Thyroid gland (tissue), 4 donors: ENCODE measurements around the gene TRPM6. TPM values are rescaled to one million over a fixed set of nuclear protein-coding genes. Genes with fewer than 3 reads are reported as not detected.
"Not testable (repeated sequence)": the region's sequence is repeated elsewhere in the genome, so short reads cannot be mapped to it uniquely, and the experiment has no call there.

Experiments
- DNase-seq, 2 donors: peaks; one replicate each; pipeline ENCODE4 v3.0.0-alpha.2; 2019
- H3K27ac ChIP-seq, 3 donors: fragments of 200-600 bp; sonication (generic); 1 replicate in 2 of 3; 2 replicates in 1 of 3; pipeline ENCODE4 v1.5.1; 2016 to 2019; ENCODE audit warnings: mild to moderate bottlenecking in 1 of 3, moderate library complexity in 1 of 3
- H3K27me3 ChIP-seq: fragments of 200-600 bp; sonication (generic); one replicate; pipeline ENCODE4 v1.5.1; 2019
- H3K36me3 ChIP-seq, 2 donors: fragments of 200-600 bp; sonication (generic); one replicate each; pipeline ENCODE4 v1.5.1; 2016 to 2019
- H3K4me1 ChIP-seq, 2 donors: fragments of 200-600 bp; sonication (generic); one replicate each; pipeline ENCODE4 v1.5.1; 2017 to 2019
- H3K4me3 ChIP-seq, 3 donors: fragments of 200-600 bp; sonication (generic); replicated peaks in 1 of 3; 1 replicate in 2 of 3; 2 replicates in 1 of 3; pipeline ENCODE4 v1.5.1; 2016; ENCODE audit warnings: mild to moderate bottlenecking in 1 of 3
- H3K9me3 ChIP-seq: fragments of 200-600 bp; sonication (generic); one replicate; pipeline ENCODE4 v1.5.1; 2017
- POLR2A ChIP-seq, 2 donors: fragments of 450-650 bp; IDR thresholded peaks; one replicate each; pipeline ENCODE4 v1.6.1; 2017; ENCODE audit warnings: antibody characterized with exemption in 2 of 2, mild to moderate bottlenecking in 2 of 2, moderate library complexity in 1 of 2
- WGBS, 2 donors: methylation state at CpG; one replicate each; pipeline ENCODE4 v1.1.5; 2017; 5-methylcytosine and 5-hydroxymethylcytosine counted together
- intact Hi-C: fragments of 100-400 bp; cut with DNase I; formaldehyde crosslinking; loops from one replicate; pipeline ENCODE4 v1.15.1; 2023
- total RNA-seq, 4 donors: library from RNA; depleted of rRNA; stranded (reverse); fragments of >200 nt; gene quantifications; one replicate each; pipeline ENCODE4 v1.2.3, GENCODE V29; 2016
- TF ChIP-seq, protein P1 (sequence below), 6 experiments: fragments of 200-600 bp in 3 of 6; fragments of 450-650 bp in 3 of 6; sonication (generic) in 3 of 6; IDR thresholded peaks; one replicate each; pipeline ENCODE4 v1.5.1; 2016 to 2019; ENCODE audit warnings: antibody characterized with exemption in 6 of 6, mild to moderate bottlenecking in 2 of 6, inconsistent platforms in 1 of 6, moderate library complexity in 1 of 6

Gene TRPM6
- total RNA-seq, 4 donors from 2014 or later = 0.44 to 0.83 (median 0.66) TPM

DNA sequence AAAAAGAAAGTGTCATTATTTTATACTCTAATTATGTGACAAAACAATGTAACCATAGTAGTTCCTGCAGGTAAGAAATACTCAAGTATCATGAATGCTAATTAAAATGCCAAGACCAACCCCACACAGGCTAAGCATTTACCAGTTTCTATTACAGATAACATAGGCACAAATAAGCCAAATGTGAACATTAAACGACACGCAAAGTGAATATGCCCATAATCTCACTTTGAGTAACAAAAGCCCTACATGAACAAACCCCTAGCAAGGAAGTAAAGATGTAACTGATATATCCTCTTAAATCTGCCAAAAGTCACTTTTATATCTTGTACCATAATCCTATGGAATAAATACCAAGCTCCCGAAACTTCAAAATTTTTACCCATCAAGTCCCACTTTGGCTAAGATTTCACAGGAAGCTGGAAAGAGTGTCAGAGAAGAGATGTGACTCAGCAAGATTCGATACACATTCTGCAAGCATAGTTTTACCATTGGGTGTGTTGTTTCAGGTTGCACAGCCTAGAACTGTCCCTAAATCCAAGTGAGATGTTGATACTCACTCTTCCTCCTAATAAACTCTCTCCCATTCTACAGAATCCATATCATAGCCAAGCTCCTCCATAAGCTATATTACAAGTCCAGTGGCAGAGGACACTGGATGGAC, 28.8 kb downstream of the TRPM6 start:
- H3K36me3 ChIP-seq = no peaks in the 10 kb centered on the region
- intact Hi-C loops = no loop called here
- H3K27me3 ChIP-seq = no peaks in the 10 kb centered on the region
- H3K27ac ChIP-seq = no peak overlapping the region
- WGBS, 2 donors = 89 to 94% methylated on average over 4 of the region's 4 CpGs
- TF ChIP-seq, protein P1, sequence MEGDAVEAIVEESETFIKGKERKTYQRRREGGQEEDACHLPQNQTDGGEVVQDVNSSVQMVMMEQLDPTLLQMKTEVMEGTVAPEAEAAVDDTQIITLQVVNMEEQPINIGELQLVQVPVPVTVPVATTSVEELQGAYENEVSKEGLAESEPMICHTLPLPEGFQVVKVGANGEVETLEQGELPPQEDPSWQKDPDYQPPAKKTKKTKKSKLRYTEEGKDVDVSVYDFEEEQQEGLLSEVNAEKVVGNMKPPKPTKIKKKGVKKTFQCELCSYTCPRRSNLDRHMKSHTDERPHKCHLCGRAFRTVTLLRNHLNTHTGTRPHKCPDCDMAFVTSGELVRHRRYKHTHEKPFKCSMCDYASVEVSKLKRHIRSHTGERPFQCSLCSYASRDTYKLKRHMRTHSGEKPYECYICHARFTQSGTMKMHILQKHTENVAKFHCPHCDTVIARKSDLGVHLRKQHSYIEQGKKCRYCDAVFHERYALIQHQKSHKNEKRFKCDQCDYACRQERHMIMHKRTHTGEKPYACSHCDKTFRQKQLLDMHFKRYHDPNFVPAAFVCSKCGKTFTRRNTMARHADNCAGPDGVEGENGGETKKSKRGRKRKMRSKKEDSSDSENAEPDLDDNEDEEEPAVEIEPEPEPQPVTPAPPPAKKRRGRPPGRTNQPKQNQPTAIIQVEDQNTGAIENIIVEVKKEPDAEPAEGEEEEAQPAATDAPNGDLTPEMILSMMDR (IDR thresholded peaks at IDR 0.05) = no peak
- no peak for TF ChIP-seq POLR2A (IDR thresholded peaks at IDR 0.05)
- no peak for DNase-seq
- no peak overlapping the region for H3K4me3 ChIP-seq
- no peaks in the 10 kb centered on the region for H3K4me1 ChIP-seq
- no peaks in the 10 kb centered on the region for H3K9me3 ChIP-seq

DNA sequence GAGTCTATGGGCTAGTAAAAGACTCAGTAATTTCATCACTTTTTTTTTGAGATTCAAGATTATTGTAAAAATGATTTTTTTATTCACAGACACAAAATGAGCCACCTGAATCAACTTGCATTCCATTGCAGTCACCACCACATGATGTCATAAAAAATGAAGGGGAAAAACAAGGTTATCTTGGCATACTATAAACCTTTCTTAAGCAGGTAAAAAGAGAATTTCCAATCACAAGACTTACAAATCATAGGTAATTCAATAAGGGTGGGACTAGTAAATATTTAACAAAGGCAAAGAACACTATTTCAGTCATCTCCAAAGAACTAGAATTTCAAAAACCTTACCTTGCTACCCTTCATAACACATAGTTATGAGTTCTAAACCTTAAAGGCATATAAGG, 30.7 kb downstream of the TRPM6 start:
- no peak for TF ChIP-seq POLR2A (IDR thresholded peaks at IDR 0.05)
- TF ChIP-seq, protein P1 (IDR thresholded peaks at IDR 0.05) = no peak
- H3K4me3 ChIP-seq = no peak overlapping the region

DNA sequence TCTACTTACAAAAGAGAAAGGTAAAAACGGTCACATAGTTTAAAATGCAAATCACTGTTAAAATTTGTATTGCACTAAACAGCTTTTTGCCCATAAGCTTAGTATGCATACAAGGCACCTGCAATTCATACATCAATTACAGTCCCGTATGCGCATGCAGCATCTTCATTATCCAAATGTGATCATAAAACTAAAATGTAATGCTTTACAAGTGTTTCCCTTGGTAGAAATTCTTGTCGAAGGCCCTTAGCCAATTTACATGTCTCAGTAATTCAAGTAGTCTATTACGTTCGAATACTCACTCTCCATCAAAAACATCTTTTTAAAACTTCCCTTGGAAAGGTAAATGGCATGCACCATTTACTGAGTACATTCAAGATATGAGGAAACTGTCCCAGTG, 32.6 kb downstream of the TRPM6 start:
- no peak for TF ChIP-seq POLR2A (IDR thresholded peaks at IDR 0.05)
- TF ChIP-seq, protein P1 (IDR thresholded peaks at IDR 0.05) = no peak
- intact Hi-C loops = no loop called here
- DNase-seq = no peak

More for the DNA sequence above, 30.7 kb downstream of the TRPM6 start:
- no peaks in the 10 kb centered on the region for H3K4me1 ChIP-seq
- intact Hi-C loops = no loop called here
- no peaks in the 10 kb centered on the region for H3K36me3 ChIP-seq
- H3K9me3 ChIP-seq = no peaks in the 10 kb centered on the region
- no peak for DNase-seq
- no peaks in the 10 kb centered on the region for H3K27me3 ChIP-seq
- H3K27ac ChIP-seq = no peak overlapping the region

DNA sequence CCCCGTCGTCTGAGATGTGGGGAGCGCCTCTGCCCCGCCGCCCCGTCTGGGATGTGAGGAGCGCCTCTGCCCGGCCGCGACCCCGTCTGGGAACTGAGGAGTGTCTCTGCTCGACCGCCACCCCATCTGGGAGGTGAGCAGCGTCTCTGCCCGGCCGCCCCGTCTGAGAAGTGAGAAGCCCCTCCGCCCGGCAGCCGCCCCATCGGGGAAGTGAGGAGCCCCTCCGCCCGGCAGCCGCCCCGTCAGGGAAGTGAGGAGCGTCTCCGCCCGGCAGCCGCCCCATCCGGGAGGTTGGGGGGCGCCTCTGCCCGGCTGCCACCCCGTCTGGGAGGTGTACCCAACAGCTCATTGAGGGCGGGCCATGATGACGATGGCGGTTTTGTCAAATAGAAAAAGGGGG, 34.7 kb downstream of the TRPM6 start:
- H3K27me3 ChIP-seq, DNase-seq, H3K36me3 ChIP-seq, H3K4me1 ChIP-seq, H3K4me3 ChIP-seq, H3K9me3 ChIP-seq, intact Hi-C loops, H3K27ac ChIP-seq: not testable (repeated sequence)
- WGBS, 2 donors = 95% methylated on average over 23 to 34 of the region's 36 CpGs

More for the DNA sequence above, 32.6 kb downstream of the TRPM6 start:
- Histone ChIP-seq H3K27me3 (no peaks in the 10 kb centered on the region), H3K27ac (no peak overlapping the region), H3K36me3 (no peaks in the 10 kb centered on the region), H3K4me3 (no peak overlapping the region), H3K4me1 (no peaks in the 10 kb centered on the region), H3K9me3 (no peaks in the 10 kb centered on the region)
- WGBS, 2 donors = 91 to 92% methylated on average over 6 of the region's 6 CpGs

DNA sequence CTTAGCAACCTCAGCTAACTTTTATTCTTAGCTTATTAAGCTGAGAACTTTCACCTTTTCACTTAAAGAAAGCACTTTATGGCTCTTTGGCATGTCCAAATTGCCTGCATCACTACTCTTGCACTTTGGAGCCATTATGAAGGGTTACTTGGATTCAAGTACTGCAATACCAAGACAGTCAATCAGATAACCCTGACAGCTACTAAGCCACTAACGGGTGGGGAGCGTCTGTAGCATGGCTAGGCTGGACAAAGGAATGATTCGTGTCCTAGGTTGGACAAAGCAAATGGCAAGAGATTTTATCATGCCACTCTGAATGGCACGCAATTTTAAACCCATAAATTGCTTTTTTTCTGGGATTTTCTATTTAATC, 39.6 kb downstream of the TRPM6 start:
- no peaks in the 10 kb centered on the region for H3K4me1 ChIP-seq
- H3K9me3 ChIP-seq = no peaks in the 10 kb centered on the region
- TF ChIP-seq POLR2A (IDR thresholded peaks at IDR 0.05) = no peak
- TF ChIP-seq, protein P1 (IDR thresholded peaks at IDR 0.05) = no peak
- H3K27me3 ChIP-seq = no peaks in the 10 kb centered on the region
- H3K36me3 ChIP-seq = no peaks in the 10 kb centered on the region
- no peak overlapping the region for H3K27ac ChIP-seq
- no peak overlapping the region for H3K4me3 ChIP-seq
- intact Hi-C loops = no loop called here
- WGBS, 2 donors = 51 to 61% methylated on average over 4 of the region's 4 CpGs
- no peak for DNase-seq
